ENCODE results near the gene MMP13. TPM values are rescaled to one million over a fixed set of nuclear protein-coding genes. Genes with fewer than 3 reads are reported as not detected.

MMP13 gene
- total and polyA plus RNA-seq, 2 experiments from 2014 or later, result 0.57 TPM; not detected in 1

- Histone ChIP-seq H2AFZ (no peak overlapping the region), H3K36me3 (replicated peaks; ENCODE audit: insufficient read depth, low read depth) (no peaks in the 10 kb centered on the region), H4K20me1 (ENCODE audit: insufficient read depth, poor library complexity, severe bottlenecking) (no peaks in the 10 kb centered on the region), H3K4me3 (no peak overlapping the region), H3K9me3 (ENCODE audit: low read depth) (no peaks in the 10 kb centered on the region), H3K4me2 (no peak overlapping the region), H3K9me2 (replicated peaks; ENCODE audit: insufficient read depth) (no peaks in the 10 kb centered on the region), H3K79me2 (no peaks in the 10 kb centered on the region), H3K27ac (peak overlapping the region; percentile 71), H3K27me3 (no peaks in the 10 kb centered on the region), H3K4me1 (ENCODE audit: insufficient read depth) (peaks cover 24% of the 10 kb centered on the region)
- WGBS (ENCODE audit: low lambda C conversion rate, missing lambda C conversion rate), result 88% methylated on average over 3 of the region's 3 CpGs
- no peak for DNase-seq (ENCODE audit: low spot score)
- TF ChIP-seq, protein P1, sequence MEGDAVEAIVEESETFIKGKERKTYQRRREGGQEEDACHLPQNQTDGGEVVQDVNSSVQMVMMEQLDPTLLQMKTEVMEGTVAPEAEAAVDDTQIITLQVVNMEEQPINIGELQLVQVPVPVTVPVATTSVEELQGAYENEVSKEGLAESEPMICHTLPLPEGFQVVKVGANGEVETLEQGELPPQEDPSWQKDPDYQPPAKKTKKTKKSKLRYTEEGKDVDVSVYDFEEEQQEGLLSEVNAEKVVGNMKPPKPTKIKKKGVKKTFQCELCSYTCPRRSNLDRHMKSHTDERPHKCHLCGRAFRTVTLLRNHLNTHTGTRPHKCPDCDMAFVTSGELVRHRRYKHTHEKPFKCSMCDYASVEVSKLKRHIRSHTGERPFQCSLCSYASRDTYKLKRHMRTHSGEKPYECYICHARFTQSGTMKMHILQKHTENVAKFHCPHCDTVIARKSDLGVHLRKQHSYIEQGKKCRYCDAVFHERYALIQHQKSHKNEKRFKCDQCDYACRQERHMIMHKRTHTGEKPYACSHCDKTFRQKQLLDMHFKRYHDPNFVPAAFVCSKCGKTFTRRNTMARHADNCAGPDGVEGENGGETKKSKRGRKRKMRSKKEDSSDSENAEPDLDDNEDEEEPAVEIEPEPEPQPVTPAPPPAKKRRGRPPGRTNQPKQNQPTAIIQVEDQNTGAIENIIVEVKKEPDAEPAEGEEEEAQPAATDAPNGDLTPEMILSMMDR (IDR thresholded peaks at IDR 0.05; ENCODE audit: poor library complexity), result no peak
- TF ChIP-seq EZH2 (IDR thresholded peaks at IDR 0.05; ENCODE audit: borderline replicate concordance), result no peak
- no peak for TF ChIP-seq EZH2phosphoT487 (IDR thresholded peaks at IDR 0.05; ENCODE audit: low read depth, severe bottlenecking, unreplicated experiment)
Measured at GRCh38 chr11:102929166-102929565, 26.4 kb downstream of the MMP13 start.

DNA sequence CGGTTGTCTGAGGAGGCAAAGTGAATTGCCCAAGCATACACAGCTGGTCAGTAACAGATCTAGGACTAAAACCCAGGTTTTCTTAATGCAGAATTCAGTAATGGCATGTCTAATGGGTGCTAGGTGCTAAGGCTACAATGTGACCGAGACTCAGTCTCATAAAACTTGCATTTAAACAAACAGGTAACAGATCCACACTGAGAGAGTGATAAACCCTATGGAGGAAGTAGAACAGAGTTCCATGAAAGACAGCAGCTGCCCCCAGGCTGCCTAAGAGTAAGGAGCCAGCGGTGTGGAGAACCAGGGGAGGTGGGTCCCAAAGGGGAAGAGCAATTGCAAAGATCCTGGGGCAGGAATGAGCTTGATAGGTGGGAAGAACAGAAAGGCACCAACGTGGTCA, 27.3 kb downstream of the MMP13 start:
- no peaks in the 10 kb centered on the region for H3K36me3 ChIP-seq (replicated peaks; ENCODE audit: insufficient read depth, low read depth)
- H3K79me2 ChIP-seq, result no peaks in the 10 kb centered on the region
- H3K4me2 ChIP-seq, result no peak overlapping the region
- H3K27me3 ChIP-seq, result no peaks in the 10 kb centered on the region
- no peak overlapping the region for H3K4me3 ChIP-seq
- peaks cover 24% of the 10 kb centered on the region for H3K4me1 ChIP-seq (ENCODE audit: insufficient read depth)
- WGBS (ENCODE audit: low lambda C conversion rate, missing lambda C conversion rate), result 80% methylated on average over 4 of the region's 4 CpGs
- no peaks in the 10 kb centered on the region for H3K9me2 ChIP-seq (replicated peaks; ENCODE audit: insufficient read depth)
- no peak for DNase-seq (ENCODE audit: low spot score)
- no peak overlapping the region for H2AFZ ChIP-seq
- no peaks in the 10 kb centered on the region for H3K9me3 ChIP-seq (ENCODE audit: low read depth)
- H3K27ac ChIP-seq, result peak overlapping the region; percentile 71
- TF ChIP-seq EZH2phosphoT487 (IDR thresholded peaks at IDR 0.05; ENCODE audit: low read depth, severe bottlenecking, unreplicated experiment) (no peak), EZH2 (IDR thresholded peaks at IDR 0.05; ENCODE audit: borderline replicate concordance) (no peak)
- TF ChIP-seq, protein P1 (IDR thresholded peaks at IDR 0.05; ENCODE audit: poor library complexity), result no peak
- H4K20me1 ChIP-seq (ENCODE audit: insufficient read depth, poor library complexity, severe bottlenecking), result no peaks in the 10 kb centered on the region

GRCh38 chr11:102927624-102927990, 27.9 kb downstream of the MMP13 start:
- Histone ChIP-seq H3K27ac (no peak overlapping the region), H3K79me2 (no peaks in the 10 kb centered on the region), H3K27me3 (no peaks in the 10 kb centered on the region), H3K9me2 (replicated peaks; ENCODE audit: insufficient read depth) (no peaks in the 10 kb centered on the region), H3K4me2 (no peak overlapping the region), H3K9me3 (ENCODE audit: low read depth) (no peaks in the 10 kb centered on the region), H3K4me3 (no peak overlapping the region), H3K36me3 (replicated peaks; ENCODE audit: insufficient read depth, low read depth) (no peaks in the 10 kb centered on the region), H3K4me1 (ENCODE audit: insufficient read depth) (peaks cover 24% of the 10 kb centered on the region), H4K20me1 (ENCODE audit: insufficient read depth, poor library complexity, severe bottlenecking) (no peaks in the 10 kb centered on the region), H2AFZ (no peak overlapping the region)
- no peak for TF ChIP-seq EZH2 (IDR thresholded peaks at IDR 0.05; ENCODE audit: borderline replicate concordance)
- no peak for TF ChIP-seq EZH2phosphoT487 (IDR thresholded peaks at IDR 0.05; ENCODE audit: low read depth, severe bottlenecking, unreplicated experiment)
- TF ChIP-seq, protein P1 (IDR thresholded peaks at IDR 0.05; ENCODE audit: poor library complexity), result no peak
- DNase-seq (ENCODE audit: low spot score), result no peak

Measured in hepatocyte (in vitro differentiated cells).